ENCODE measurements around the gene ELP5. TPM values are rescaled to one million over a fixed set of nuclear protein-coding genes. Genes with fewer than 3 reads are reported as not detected.

Gene ELP5
- polyA plus RNA-seq, 4 donors: 40.3 to 55.8 (median 50.5) TPM

DNA sequence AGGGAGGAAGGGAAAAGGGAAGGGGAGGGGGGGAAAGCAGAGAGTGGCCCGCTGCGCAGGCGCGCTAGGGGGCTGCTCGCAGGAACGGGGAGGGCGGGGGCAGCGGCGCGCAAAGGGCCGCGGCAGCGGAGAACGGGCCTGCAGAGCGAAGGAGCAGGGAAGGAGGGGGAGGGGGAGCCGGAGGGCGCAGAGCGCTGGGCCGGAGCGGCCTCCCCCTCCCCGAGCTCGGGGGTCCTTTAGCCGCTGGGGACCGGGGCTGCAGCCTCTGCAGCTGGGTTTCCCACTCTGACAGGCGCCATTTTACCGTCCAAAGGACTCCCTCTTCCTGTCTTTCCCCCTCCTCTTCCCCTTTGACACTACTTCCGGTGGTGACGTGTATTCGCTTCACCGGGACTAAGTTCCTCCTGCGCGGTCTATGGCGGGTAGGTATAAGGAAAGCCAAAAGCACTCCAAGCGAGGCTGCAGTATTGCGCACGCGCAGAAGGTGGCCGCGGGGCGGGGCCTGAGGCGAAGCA lies 297 bp upstream of the ELP5 start, which contains the start of gene CTDNEP1:
TSS of gene CTDNEP1 (minus strand) at position 74 of the 515 bp plus-strand sequence. CDS start 438 bp downstream, outside the sequence.
- DNase-seq (ENCODE audit: low read depth in 4 of 4, low spot score in 3 of 4): peak; percentile 98 to 100 (median 100)

DNA sequence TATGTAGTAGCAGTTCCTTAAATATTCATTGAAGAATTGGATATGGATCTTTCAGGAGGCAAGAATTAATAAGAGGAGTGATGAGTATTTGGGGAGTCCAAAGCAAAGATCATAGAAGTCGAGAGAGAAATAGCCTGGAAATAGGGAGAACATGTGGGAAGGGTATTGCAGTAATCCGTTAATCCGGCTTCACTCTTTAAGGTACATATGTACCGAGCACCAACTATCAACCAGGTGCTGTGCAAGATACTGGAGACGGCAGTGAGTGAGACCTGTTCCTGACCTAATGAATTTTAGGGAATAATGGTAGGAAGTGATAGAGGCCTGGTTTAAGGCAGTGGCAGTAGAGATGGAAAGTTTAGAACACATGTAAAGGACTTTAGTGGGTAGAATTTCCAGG lies 1.1 kb downstream of the ELP5 start:
- no peak for DNase-seq (ENCODE audit: low read depth in 4 of 4, low spot score in 3 of 4)

DNA sequence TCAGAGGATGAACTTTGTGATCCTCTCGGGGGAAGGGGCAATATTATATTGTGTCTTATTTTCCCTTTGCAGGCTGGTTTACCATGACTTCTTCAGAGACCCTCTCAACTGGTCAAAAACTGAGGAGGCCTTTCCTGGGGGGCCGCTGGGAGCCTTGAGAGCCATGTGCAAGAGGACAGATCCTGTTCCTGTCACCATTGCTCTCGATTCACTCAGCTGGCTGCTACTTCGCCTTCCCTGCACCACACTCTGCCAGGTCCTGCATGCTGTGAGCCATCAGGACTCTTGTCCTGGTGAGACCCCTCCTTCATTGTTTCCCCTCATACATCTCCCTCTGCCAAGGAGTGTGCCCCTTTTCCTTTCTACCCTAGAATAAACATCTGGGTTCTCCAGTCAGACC lies 2.5 kb downstream of the ELP5 start:
- DNase-seq (ENCODE audit: low read depth in 4 of 4, low spot score in 3 of 4): no peak

DNA sequence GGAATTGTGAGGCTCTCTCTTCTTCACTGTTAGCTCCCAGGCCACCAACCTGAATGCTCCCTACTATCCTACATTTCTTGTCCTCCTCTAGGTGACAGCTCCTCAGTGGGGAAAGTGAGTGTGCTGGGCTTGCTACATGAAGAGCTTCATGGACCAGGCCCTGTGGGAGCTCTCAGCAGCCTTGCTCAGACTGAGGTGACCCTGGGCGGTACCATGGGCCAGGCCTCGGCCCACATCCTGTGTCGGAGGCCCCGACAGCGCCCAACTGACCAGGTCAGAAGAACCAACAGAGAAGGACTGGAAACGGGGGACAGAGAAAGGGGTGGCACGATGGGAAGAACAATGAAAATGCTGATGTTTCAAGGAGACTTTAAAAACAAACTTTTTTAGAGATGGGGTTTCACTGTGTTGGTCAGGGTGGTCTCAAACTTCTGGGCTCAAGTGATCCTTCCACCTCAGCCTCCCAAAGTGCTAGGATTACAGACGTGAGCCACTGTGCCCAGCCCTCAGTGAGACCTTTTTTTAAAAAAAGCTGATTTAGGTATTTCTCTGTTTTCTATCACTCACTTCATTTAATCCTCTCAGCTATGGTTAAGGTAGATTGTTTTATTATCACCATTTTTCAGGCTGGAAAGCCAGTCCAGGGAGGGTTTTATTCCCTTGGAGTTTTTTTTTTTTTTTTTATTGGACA lies 4.9 kb downstream of the ELP5 start:
- no peak for DNase-seq (ENCODE audit: low read depth in 4 of 4, low spot score in 3 of 4)

DNA sequence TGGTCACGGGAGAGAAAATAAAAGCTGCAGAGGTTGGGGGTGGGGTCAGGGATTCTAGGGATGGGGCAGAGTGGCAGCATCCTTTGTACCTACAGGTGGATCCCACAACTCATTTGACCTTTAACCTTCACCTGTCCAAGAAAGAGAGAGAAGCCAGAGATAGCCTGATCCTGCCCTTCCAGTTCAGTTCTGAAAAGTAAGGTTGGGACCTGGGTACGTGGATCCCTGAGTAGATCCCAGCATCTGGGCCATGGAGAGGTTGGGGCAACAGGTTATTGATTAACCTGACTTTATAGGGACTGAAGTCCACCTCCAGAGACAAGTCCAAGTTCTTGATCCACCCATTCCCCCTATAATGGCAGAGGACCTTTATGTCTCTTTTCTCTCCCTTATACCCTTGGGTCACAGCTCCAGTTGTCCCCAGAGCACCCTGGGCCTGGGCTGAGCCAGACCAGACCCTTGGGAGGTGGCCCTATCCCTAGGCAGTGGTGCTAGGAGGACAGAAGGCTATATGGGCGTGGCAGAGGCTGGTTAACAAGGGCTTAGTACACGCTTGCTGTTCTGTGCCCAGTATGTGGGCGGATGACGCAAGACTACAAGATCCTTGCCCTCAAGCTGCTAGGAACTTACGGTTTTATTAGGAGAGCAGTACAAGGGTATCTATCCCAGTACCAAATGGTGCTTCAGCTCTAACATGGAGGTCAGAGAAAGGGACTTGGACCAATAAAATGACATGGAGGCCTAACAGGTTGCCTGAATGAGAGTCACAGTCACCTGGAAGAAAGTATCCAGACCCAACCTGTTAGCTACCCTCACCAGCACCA lies 6.9 kb downstream of the ELP5 start:
- no peak for DNase-seq (ENCODE audit: low read depth in 4 of 4, low spot score in 3 of 4)

DNA sequence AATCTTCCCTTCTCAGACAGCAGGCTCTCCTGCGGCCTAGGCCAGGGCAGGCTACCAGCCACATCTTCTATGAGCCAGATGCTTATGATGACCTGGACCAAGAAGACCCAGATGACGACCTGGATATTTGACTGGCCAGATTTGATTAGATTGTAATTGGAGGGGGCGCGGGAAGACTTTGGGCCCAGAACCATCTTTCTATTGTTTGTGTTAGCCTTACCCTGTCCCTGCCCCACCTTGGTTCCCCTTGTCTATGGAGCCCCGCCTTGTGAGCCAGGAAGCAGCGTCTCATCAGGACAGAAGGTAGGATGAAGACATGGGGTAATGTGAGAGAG lies 7.5 kb downstream of the ELP5 start:
- no peak for DNase-seq (ENCODE audit: low read depth in 4 of 4, low spot score in 3 of 4)

DNA sequence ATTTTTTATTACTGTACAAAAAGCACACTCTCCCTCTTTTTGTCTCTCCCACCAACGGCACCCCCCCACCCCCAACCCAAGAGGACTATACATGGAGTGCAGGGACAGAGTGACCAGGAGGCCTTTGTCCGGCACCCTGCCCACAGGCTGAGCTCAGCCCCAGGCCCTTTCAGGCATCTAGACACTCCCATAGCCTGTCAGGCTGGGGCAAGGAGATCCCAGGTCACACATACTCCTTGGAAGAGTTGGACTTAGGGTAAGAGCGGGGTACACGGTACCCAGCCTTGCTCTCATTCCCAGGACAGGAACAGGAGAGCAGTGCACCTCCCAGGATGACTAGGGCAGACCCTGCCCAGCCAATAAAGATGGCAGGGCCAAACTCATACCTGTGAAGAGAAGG lies 8.1 kb downstream of the ELP5 start:
- DNase-seq (ENCODE audit: low read depth in 4 of 4, low spot score in 3 of 4): no peak

DNA sequence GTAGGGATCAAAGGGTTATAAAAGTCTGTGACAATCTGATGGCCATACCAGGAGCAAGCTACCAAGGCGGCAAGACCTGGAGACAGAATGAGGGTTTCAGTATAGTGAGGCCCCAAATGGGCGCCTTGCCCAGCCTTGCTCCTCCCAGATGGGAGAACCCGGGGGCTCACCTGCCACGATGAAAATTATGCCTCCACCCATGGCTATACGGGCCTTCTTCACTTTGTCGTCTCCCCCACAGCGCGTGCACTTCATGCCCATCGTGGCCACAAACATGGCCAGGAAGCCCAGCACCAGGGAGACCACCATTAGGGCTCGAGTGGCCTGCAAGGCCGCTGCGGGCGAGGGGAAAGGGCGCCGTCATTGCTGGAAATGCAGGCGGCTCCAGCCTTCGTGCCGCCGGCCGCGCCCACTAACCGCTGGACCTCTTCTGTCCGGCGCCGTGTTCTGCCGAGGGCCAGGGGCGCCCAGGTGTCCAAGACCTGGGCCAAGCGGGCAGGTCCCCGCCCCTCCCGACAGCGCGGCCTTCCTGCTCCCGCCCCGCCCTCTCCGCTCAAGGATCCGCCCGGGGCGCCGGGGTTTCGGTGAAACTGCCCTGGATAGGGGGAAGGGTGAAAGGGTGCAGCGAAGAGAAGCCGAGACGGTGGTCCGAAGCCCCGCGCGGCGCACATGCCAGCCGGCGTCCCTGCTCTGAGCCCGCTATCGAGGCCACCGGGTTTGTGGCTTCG lies 8.8 kb downstream of the ELP5 start:
- no peak for DNase-seq (ENCODE audit: low read depth in 4 of 4, low spot score in 3 of 4)

DNA sequence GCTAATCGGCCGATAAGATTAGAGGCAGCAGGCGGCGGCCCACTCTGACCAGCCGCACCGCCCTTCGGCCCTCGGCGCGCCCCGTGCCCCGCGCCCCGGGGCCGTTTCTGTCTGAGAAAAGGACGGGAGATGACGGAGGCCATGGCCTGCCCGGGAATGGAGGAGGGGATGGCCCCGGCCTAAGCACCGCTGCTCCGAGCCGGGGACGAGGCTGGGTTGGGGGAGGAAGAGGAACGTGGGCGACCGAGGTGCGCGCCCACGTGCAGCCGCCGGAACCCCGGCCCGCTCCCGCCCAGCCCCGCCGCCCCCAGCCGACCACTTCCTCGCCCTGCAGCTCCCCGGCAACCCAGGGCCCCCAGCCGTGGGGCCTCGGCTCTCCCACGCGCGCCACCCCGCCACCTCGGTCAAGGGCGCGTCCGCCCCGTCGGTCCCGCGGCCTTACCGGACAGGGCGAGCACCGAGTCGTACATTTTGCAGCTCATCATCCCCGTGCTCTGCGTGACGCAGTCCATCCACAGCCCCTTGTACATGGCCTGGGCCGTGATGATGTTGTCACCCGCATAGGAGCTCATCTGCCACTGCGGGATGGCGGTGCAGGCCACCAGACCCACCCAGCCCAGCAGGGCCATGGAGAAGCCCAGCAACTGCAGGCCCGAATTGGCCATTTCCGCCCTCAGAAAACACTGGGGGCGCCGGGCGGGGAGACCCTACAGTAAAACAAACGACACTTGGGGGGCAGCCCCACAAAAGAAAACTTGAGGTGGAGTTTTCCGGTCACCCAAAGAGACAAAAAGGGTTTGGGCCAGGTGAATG lies 9.6 kb downstream of the ELP5 start:
- DNase-seq (ENCODE audit: low read depth in 4 of 4, low spot score in 3 of 4): no peak

DNA sequence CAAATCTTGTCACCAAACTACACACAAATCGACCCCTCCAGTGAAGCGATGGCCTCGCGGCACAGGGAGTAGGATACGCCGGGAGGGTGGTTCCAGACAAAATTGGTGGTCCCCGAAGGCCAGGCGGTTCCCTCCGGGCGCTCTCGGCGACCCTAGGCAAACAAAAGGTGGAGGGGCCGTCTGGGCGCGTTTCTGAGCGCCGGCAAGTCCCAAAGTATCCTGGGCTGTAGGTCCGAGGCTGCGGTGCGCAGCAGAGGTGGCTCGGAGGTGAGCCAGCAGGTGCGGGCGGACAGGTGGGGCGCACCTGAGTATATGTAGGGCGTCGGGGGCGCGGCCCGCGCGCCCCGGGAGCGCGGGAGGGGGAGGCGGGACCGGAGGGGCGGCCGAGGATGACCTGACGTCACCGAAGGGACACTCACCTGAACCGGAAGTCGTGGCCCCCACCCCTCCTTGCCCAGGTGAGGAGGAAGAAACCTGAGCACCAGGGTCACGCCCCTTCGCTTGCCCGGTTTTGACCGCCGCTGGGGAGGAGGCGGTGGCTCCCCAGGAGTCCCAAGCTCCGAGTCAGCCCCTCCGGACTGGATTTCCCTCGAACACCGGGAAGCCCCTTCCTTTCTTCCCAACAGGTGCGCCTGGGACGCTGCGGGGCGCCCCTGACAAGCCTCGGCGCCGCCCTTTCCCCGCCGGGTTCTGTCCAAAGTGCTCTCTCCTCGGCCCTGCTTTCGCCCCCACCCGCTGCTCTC lies 10.3 kb downstream of the ELP5 start, which contains the start of gene CLDN7:
TSS of gene CLDN7 (minus strand) at position 287 of the 743 bp plus-strand sequence. CDS start 435 bp downstream, outside the sequence.
- DNase-seq (ENCODE audit: low read depth in 4 of 4, low spot score in 3 of 4): peak in 1 of 4 donors; percentile 50

DNA sequence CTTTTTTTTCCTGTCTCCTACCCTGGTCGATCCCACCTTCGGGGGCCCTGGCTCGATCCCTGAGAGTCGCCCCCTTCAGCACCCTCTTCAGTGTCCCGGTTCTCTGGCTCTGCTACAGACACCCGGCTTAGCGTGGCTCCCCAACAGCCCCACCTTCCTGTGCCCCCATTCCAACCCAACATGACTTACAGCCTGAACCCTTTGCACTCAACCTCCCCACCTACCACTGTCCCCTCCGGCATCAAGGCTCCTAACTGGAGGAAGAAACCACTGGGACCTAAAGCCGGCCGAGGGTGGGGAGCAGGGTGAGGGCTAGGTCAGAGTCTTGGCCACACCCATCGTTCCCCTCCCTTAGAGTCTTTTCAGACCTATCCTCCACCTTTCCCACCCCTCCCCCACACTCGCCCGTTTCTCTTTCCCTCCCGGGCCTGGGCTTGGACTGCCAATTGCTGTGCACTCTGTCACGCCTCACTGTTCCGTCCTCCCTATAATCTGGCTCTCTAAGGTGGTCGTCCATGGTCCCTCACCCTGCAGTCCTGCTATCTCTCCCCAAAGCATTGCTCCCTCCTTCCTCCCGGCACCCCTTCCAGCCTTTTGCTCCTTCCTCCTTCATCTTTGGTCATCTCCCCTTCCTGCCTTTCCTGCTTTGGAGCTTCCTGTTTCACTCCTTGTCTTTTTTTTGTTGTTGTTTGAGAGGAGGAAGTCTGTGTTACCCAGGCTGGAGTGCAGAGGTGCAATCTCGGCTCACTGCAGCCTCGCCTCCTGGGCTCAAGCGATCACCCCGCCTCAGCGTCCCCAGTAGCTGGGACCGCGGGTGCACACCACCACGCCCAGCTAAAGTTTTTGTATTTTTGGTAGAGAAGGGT lies 11.2 kb downstream of the ELP5 start:
- DNase-seq (ENCODE audit: low read depth in 4 of 4, low spot score in 3 of 4): peak in 1 of 4 donors; percentile 41

DNA sequence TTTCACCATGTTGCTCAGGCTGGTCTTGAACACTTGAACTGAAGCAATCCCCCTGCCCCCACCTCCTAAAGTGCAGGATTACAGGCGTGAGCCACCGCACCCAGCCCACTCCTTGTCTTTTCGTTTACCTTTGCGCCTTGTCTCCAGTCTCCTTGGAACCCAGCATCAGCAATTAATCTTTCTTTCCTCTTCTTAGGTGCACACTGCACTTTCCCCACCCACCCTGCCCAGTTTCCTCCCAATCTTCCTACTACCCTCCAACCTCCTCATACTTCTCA lies 11.7 kb downstream of the ELP5 start:
- no peak for DNase-seq (ENCODE audit: low read depth in 4 of 4, low spot score in 3 of 4)

DNA sequence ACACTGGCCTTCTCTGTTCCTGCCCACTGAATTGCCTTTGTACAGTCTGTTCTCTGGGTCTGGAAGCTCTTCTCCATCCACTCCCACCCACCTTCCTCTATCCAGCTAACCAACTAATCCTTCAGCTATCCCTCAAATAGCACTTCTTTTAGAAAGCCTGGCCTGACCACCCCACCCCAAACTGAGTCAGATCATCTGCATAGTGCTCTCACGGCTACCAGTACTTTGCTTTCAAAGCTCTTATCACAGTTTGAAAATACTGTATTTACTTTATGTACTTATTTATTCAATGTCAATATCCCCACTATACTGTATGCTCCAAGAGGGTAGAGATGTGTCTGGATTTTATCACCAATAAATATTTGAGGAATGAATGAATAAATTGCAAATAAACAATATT lies 14.8 kb downstream of the ELP5 start:
- no peak for DNase-seq (ENCODE audit: low read depth in 4 of 4, low spot score in 3 of 4)

DNA sequence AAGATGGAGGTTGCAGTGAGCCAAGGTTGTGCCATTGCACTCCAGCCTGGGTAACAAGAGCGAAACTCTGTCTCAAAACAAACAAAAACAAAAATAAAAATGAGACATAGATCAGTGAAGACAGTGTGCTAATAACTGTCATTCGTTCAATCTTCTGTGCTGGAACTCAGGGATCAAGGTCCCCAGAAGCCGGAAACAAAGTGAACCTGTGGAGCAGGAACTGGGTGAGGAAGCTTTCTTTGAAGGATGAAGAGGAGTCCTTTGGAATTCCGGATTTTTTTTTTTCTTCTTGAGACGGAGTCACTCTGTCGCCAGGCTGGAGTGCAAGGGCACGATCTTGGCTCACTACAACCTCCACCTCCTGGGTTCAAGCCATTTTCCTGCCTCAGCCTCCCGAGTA lies 27.4 kb downstream of the ELP5 start:
- DNase-seq (ENCODE audit: low read depth in 4 of 4, low spot score in 3 of 4): no peak

DNA sequence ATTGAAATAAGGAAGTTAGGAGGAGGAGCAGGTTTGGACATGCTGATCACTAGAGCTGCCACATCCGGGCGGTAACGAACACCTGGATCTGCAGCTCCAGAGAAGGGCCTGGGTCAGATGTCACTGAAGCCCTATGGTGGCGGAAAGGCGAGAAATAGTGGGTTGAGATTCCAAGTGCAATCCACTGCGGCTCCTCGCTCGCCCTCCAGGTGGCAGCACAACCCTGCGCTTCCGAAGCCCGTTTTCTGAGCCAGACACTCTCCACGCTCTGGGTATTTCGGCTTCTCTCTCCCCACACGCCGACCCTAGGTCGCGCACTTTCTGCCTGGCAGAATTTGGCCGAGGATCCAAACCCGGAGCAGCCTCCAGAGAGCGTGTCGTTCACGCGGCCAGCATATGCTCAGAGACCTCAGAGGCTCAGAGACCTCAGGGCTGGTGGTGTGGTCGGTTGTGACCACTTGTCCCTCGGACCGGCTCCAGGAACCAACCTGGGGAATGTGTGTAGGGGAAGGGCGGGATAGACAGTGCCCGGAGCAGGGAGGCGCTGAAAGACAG lies 28.6 kb downstream of the ELP5 start:
- peak in 1 of 4 donors; percentile 83 for DNase-seq (ENCODE audit: low read depth in 4 of 4, low spot score in 3 of 4)

DNA sequence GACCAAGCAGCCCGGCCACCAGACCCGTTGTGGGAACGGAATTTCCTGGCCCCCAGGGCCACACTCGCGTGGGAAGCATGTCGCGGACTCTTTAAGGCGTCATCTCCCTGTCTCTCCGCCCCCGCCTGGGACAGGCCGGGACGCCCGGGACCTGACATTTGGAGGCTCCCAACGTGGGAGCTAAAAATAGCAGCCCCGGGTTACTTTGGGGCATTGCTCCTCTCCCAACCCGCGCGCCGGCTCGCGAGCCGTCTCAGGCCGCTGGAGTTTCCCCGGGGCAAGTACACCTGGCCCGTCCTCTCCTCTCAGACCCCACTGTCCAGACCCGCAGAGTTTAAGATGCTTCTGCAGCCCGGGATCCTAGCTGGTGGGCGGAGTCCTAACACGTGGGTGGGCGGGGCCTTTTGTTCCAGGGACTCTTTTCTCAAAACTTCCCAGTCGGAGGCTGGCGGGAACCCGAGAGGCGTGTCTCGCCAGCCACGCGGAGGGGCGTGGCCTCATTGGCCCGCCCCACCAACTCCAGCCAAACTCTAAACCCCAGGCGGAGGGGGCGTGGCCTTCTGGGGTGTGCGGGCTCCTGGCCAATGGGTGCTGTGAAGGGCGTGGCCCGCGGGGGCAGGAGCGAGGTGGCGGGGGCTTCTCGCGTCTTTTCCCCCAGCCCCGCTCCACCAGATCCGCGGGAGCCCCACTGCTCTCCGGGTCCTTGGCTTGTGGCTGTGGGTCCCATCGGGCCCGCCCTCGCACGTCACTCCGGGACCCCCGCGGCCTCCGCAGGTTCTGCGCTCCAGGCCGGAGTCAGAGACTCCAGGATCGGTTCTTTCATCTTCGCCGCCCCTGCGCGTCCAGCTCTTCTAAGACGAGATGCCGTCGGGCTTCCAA lies 29.3 kb downstream of the ELP5 start, which contains the start of gene SLC2A4:
TSS of gene SLC2A4 (plus strand) at position 645 of the 879 bp plus-strand sequence. CDS start at position 862, 217 bp downstream.
- peak; percentile 91 to 94 (median 92) for DNase-seq (ENCODE audit: low read depth in 4 of 4, low spot score in 3 of 4)
